ENCODE measurements around the gene DHRS12. TPM values are rescaled to one million over a fixed set of nuclear protein-coding genes. Genes with fewer than 3 reads are reported as not detected.

DHRS12 gene
- total RNA-seq, 1 experiment from 2014 or later = 14.1 TPM

- Mint-ChIP-seq H3K4me1 (ENCODE audit: low read depth, unreplicated experiment) (peaks cover 16% of the 10 kb centered on the region), H3K4me3 (ENCODE audit: unreplicated experiment) (no peak overlapping the region), H3K9me3 (ENCODE audit: unreplicated experiment) (no peaks in the 10 kb centered on the region), H3K27me3 (ENCODE audit: insufficient read depth, unreplicated experiment) (no peaks in the 10 kb centered on the region), H3K36me3 (ENCODE audit: insufficient read depth, unreplicated experiment) (no peaks in the 10 kb centered on the region), H3K27ac (ENCODE audit: unreplicated experiment) (no peak overlapping the region)
- no peaks in the 10 kb centered on the region for H3K27me3 ChIP-seq (replicated peaks; ENCODE audit: control insufficient read depth, insufficient read depth, low read length)
- BruUV-seq (replicated peaks) = no TSS peak
- no peak for DNase-seq
- intact Hi-C loops (cut with micrococcal nuclease; ENCODE audit: unreplicated experiment) = no loop called here
- H3K4me1 ChIP-seq = no peaks in the 10 kb centered on the region
- CTCF ChIA-PET = no interaction called here
- TF ChIP-seq CTCF (IDR thresholded peaks at IDR 0.05; ENCODE audit: insufficient read depth in 1 of 2, low read depth in 1 of 2, low read length in 1 of 2, severe bottlenecking in 1 of 2, unreplicated experiment in 1 of 2) = no peak
- H3K4me3 ChIP-seq (ENCODE audit: low read depth, low read length) = no peak overlapping the region
- H3K36me3 ChIP-seq (ENCODE audit: control insufficient read depth, insufficient read depth, low read length) = no peaks in the 10 kb centered on the region
- H3K9me3 ChIP-seq = no peaks in the 10 kb centered on the region
- POLR2A ChIA-PET = no interaction called here
Observed at GRCh38 chr13:51848674-51849073, 44.7 kb upstream of the DHRS12 start.

GRCh38 chr13:51846756-51847155 is 42.8 kb upstream of the DHRS12 start:
- Histone ChIP-seq H3K4me1 (no peaks in the 10 kb centered on the region), H3K9me3 (no peaks in the 10 kb centered on the region), H3K4me3 (ENCODE audit: low read depth, low read length) (no peak overlapping the region), H3K27me3 (replicated peaks; ENCODE audit: control insufficient read depth, insufficient read depth, low read length) (no peaks in the 10 kb centered on the region), H3K36me3 (ENCODE audit: control insufficient read depth, insufficient read depth, low read length) (no peaks in the 10 kb centered on the region)
- Mint-ChIP-seq H3K4me3 (ENCODE audit: unreplicated experiment) (no peak overlapping the region), H3K4me1 (ENCODE audit: low read depth, unreplicated experiment) (peaks cover 16% of the 10 kb centered on the region), H3K36me3 (ENCODE audit: insufficient read depth, unreplicated experiment) (no peaks in the 10 kb centered on the region), H3K27ac (ENCODE audit: unreplicated experiment) (no peak overlapping the region), H3K9me3 (ENCODE audit: unreplicated experiment) (no peaks in the 10 kb centered on the region), H3K27me3 (ENCODE audit: insufficient read depth, unreplicated experiment) (no peaks in the 10 kb centered on the region)
- CTCF ChIA-PET = no interaction called here
- no TSS peak for BruUV-seq (replicated peaks)
- DNase-seq = no peak
- intact Hi-C loops (cut with micrococcal nuclease; ENCODE audit: unreplicated experiment) = no loop called here
- POLR2A ChIA-PET = no interaction called here
- TF ChIP-seq CTCF (IDR thresholded peaks at IDR 0.05; ENCODE audit: insufficient read depth in 1 of 2, low read depth in 1 of 2, low read length in 1 of 2, severe bottlenecking in 1 of 2, unreplicated experiment in 1 of 2) = no peak

GRCh38 chr13:51845574-51846318 is 41.8 kb upstream of the DHRS12 start:
- Mint-ChIP-seq H3K4me1 (ENCODE audit: low read depth, unreplicated experiment) (peaks cover 16% of the 10 kb centered on the region), H3K4me3 (ENCODE audit: unreplicated experiment) (no peak overlapping the region), H3K9me3 (ENCODE audit: unreplicated experiment) (no peaks in the 10 kb centered on the region), H3K36me3 (ENCODE audit: insufficient read depth, unreplicated experiment) (no peaks in the 10 kb centered on the region), H3K27me3 (ENCODE audit: insufficient read depth, unreplicated experiment) (no peaks in the 10 kb centered on the region), H3K27ac (ENCODE audit: unreplicated experiment) (no peak overlapping the region)
- Histone ChIP-seq H3K9me3 (no peaks in the 10 kb centered on the region), H3K4me1 (no peaks in the 10 kb centered on the region), H3K36me3 (ENCODE audit: control insufficient read depth, insufficient read depth, low read length) (no peaks in the 10 kb centered on the region), H3K27me3 (replicated peaks; ENCODE audit: control insufficient read depth, insufficient read depth, low read length) (no peaks in the 10 kb centered on the region), H3K4me3 (ENCODE audit: low read depth, low read length) (no peak overlapping the region)
- TF ChIP-seq CTCF (IDR thresholded peaks at IDR 0.05; ENCODE audit: insufficient read depth in 1 of 2, low read depth in 1 of 2, low read length in 1 of 2, severe bottlenecking in 1 of 2, unreplicated experiment in 1 of 2) = no peak
- POLR2A ChIA-PET = no interaction called here
- CTCF ChIA-PET = interaction anchor here (0.6 kb wide), 2 partner anchors 43 to 78 kb away, joined by 3 read pairs; no protein-coding TSS in a partner anchor
- intact Hi-C loops (cut with micrococcal nuclease; ENCODE audit: unreplicated experiment) = loop anchor here (1.0 kb wide), 1 partner anchor 282 kb away; no protein-coding TSS in a partner anchor
- no peak for DNase-seq
- BruUV-seq (replicated peaks) = no TSS peak

Data from Caco-2 (cell line).